ENCODE results near the gene FBRSL1.

DNA sequence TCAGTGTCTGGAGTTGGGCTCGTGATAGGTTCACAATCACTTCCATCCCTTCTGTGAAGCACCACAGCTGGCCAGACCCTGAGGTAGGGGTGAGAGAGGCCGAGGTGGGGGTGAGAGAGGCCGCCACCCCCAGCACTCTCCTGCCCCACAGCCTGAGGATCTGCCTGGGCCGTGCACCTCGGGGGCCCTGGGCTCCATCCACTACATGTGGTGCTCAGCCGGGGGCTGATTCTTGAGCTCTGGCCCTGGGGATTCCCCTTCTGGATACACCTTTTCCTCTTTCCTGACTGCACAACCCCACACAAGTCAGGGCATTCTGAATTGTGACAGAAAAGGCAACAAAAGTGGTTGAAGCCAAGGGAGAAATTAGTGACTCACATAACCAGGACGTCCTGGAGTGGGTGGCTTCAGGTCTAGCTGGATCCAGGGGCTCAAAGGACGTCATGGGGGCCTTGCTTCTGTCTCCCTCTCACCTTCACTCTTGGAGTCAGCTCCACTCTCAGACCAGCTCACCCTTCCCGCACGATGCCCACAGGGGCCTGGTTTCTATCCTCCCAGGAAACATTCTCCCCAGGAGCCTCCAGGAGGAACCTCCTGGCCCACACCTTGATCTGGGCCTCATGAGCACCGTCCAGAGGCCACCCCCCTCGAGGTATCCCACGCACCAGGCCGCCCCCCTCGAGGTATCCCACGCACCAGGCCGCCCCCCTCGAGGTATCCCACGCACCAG is 12.1 kb upstream of the FBRSL1 start:
- TF ChIP-seq CTCF (IDR thresholded peaks at IDR 0.05; ENCODE audit: control extremely low read depth in 1 of 3, insufficient read depth in 1 of 3, low read depth in 1 of 3, low read length in 3 of 3) (no peak), JUND (IDR thresholded peaks at IDR 0.05; ENCODE audit: low read length) (no peak), CHD1 (IDR thresholded peaks at IDR 0.05; ENCODE audit: low read depth, low read length) (no peak), TAF7 (optimal IDR thresholded peaks at IDR 0.05; ENCODE audit: borderline replicate concordance, low read depth, low read length) (no peak), ZNF274 (IDR thresholded peaks at IDR 0.05; ENCODE audit: borderline replicate concordance, extremely low read depth, low read length) (no peak), EP300 (IDR thresholded peaks at IDR 0.05; ENCODE audit: borderline replicate concordance in 1 of 2, low read depth in 2 of 2, low read length in 2 of 2) (no peak), POLR2A (IDR thresholded peaks at IDR 0.05; ENCODE audit: control extremely low read depth in 1 of 2, low read depth in 2 of 2, low read length in 2 of 2) (no peak)
